Coronary artery (tissue), 2 donors: ENCODE data around the gene CACNA2D3.

Source experiments
- DNase-seq: peaks from one replicate; pipeline ENCODE4 v3.0.0-alpha.2; 2017; ENCODE audit warnings: low spot score
- H3K27ac ChIP-seq, 2 donors: fragments of 200-600 bp; sonication (generic); one replicate each; pipeline ENCODE4 v1.5.1; 2016 to 2019
- H3K4me3 ChIP-seq: fragments of 200-600 bp; sonication (generic); 2 replicates; pipeline ENCODE4 v1.5.1; 2016; ENCODE audit warnings: mild to moderate bottlenecking, moderate library complexity
- CTCF ChIP-seq: fragments of 200-600 bp; sonication (generic); IDR thresholded peaks from one replicate; pipeline ENCODE4 v1.5.1; 2019; ENCODE audit warnings: antibody characterized with exemption

The CACNA2D3 gene

DNA sequence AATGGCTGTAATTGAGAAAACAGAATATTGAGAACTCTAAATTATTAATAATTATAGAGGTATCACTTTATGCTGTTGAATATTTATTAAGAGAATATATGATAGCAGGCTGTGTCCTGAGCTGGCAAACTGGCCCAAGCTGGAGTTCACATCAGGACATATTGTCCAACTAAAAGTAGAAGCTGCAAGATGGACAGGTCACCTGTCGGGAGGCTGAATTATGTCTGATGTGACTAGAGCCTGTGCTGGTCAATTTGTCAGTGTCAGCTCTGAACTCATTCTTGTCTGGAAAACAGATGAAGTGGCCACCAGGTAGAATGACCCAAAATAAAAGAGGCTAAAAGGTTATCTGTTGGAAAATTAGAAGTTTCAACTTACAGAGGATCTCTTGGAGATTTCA is 413.3 kb downstream of the CACNA2D3 start:
- Histone ChIP-seq H3K4me3 (no peak overlapping the region), H3K27ac (no peak overlapping the region)
- no peak for TF ChIP-seq CTCF
- no peak for DNase-seq

GRCh38 chr3:54536450-54536849 is 414.1 kb downstream of the CACNA2D3 start:
- H3K4me3 ChIP-seq: no peak overlapping the region
- DNase-seq: no peak
- TF ChIP-seq CTCF: no peak
- H3K27ac ChIP-seq: no peak overlapping the region

DNA sequence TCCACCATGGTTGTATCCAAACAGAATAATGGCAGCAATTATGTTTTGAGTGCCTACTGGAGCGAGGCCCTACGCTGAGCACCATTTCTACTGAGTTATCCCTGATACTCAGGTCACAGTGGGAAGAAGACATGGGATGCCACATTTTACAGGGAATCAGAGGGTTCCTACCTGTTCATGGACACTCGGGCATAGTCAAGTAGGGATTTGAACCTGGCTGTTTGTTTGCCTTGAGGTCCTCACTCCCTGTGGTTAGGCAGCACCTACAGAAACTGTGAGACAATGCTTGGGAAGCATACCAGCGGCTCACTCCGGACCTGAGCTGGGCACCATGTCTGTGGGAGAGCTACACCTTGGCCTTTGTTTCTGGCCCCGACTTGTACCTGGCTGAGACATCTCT is 415.2 kb downstream of the CACNA2D3 start:
- H3K4me3 ChIP-seq: no peak overlapping the region
- no peak for TF ChIP-seq CTCF
- DNase-seq: no peak
- no peak overlapping the region for H3K27ac ChIP-seq

- no peak for TF ChIP-seq CTCF
- no peak for DNase-seq
- Histone ChIP-seq H3K4me3 (no peak overlapping the region), H3K27ac (no peak overlapping the region)
Measured at GRCh38 chr3:54538346-54538745, 416.0 kb downstream of the CACNA2D3 start.

DNA sequence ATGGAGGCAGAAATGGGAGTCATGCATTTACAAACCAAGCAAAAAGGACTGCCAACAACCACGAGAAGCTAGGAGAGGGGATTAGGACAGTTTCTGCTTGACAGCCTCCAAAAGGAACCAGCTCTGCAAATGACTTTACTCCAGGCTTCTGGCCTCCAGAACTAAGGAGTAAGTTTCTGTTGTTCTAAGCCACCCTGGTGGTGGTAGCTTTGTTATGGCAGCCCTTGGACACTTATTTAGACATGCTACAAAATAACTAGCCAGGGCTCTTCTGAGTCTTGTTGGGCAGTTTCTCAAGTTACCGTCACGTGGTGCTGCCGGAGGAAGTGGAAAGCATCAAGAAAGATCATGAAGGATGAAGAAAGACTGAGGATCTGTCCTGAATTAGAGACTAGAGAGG is 419.0 kb downstream of the CACNA2D3 start:
- H3K27ac ChIP-seq: no peak overlapping the region
- DNase-seq: no peak
- no peak overlapping the region for H3K4me3 ChIP-seq
- no peak for TF ChIP-seq CTCF

DNA sequence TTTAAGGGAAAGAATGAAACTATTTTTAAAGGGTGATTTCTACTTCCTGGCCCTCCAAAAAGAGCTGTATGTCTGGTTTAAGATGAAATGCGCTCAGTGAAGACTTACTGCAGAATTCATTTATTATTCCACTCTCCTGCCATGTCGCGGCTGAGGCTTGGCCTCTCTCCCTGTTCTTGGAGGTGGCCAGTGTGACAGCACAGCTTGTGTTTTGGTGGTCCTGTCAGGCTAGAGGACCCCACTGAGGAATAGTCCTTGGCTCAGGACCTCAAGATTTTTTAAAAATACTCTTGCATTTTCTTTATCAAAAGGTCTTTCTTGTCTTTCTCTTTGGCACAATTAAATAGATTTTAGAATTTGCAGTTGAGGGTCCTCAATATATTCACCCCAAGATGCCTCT is 421.1 kb downstream of the CACNA2D3 start:
- no peak overlapping the region for H3K4me3 ChIP-seq
- no peak for TF ChIP-seq CTCF
- H3K27ac ChIP-seq: no peak overlapping the region
- DNase-seq: no peak

- Histone ChIP-seq H3K27ac (no peak overlapping the region), H3K4me3 (no peak overlapping the region)
- TF ChIP-seq CTCF: no peak
- DNase-seq: no peak
Measured at GRCh38 chr3:54547051-54547450, 424.7 kb downstream of the CACNA2D3 start.
